Gastroesophageal sphincter (tissue), 4 donors: Measurements from ENCODE around the gene MEGF11. TPM values are rescaled to one million over a fixed set of nuclear protein-coding genes. Genes with fewer than 3 reads are reported as not detected.

Experiments
- ATAC-seq: fragments of 150-250 bp; one replicate; pipeline ENCODE4 v1.9.1; 2016; ENCODE audit warnings: mild to moderate bottlenecking, moderate library complexity
- H3K27ac ChIP-seq, 4 donors: fragments of 200-600 bp; sonication (generic) in 3 of 4; 1 replicate in 3 of 4; 2 replicates in 1 of 4; pipeline ENCODE4 v1.5.1; 2016 to 2019
- H3K27me3 ChIP-seq: fragments of 200-600 bp; sonication (generic); one replicate; pipeline ENCODE4 v1.5.1; 2019
- H3K36me3 ChIP-seq, 2 donors: fragments of 200-600 bp; sonication (generic); one replicate each; pipeline ENCODE4 v1.5.1; 2019; ENCODE audit warnings: control low read depth in 1 of 2
- H3K4me1 ChIP-seq, 3 donors: fragments of 200-600 bp; sonication (generic); 1 replicate in 2 of 3; 2 replicates in 1 of 3; pipeline ENCODE4 v1.5.1; 2016 to 2019; ENCODE audit warnings: control low read depth in 2 of 3
- H3K4me3 ChIP-seq, 2 donors: fragments of 200-600 bp; sonication (generic); one replicate each; pipeline ENCODE4 v1.5.1; 2019; ENCODE audit warnings: mild to moderate bottlenecking in 1 of 2, moderate library complexity in 1 of 2
- H3K9me3 ChIP-seq, 3 donors: fragments of 200-600 bp; sonication (generic); one replicate each; pipeline ENCODE4 v1.5.1; 2017 to 2019; ENCODE audit warnings: control low read depth in 2 of 3
- EP300 ChIP-seq: sonication (generic); formaldehyde crosslinking; IDR thresholded peaks from one replicate; pipeline ENCODE4 v1.6.1; 2017; ENCODE audit warnings: antibody characterized with exemption, mild to moderate bottlenecking
- POLR2A ChIP-seq, 2 donors: fragments of 450-650 bp; IDR thresholded peaks; one replicate each; pipeline ENCODE4 v1.6.1; 2017; ENCODE audit warnings: antibody characterized with exemption in 2 of 2, mild to moderate bottlenecking in 2 of 2, moderate library complexity in 1 of 2
- POLR2AphosphoS5 ChIP-seq: sonication (generic); formaldehyde crosslinking; IDR thresholded peaks from one replicate; pipeline ENCODE4 v1.6.1; 2017; ENCODE audit warnings: antibody characterized with exemption
- WGBS, 2 donors: methylation state at CpG; one replicate each; pipeline ENCODE4 v1.1.5; 2018; ENCODE audit warnings: low coverage in 1 of 2; 5-methylcytosine and 5-hydroxymethylcytosine counted together
- total RNA-seq, 4 donors: library from RNA; depleted of rRNA; stranded (reverse); fragments of >200 nt; gene quantifications; one replicate each; pipeline ENCODE4 v1.1.0, GENCODE V29; 2016
- TF ChIP-seq, protein P1 (sequence below), 4 experiments: fragments of 200-600 bp in 2 of 4; fragments of 450-650 bp in 2 of 4; sonication (generic) in 1 of 4; IDR thresholded peaks; one replicate each; pipeline ENCODE4 v1.5.1; 2017 to 2019; ENCODE audit warnings: antibody characterized with exemption in 4 of 4, mild to moderate bottlenecking in 2 of 4, moderate library complexity in 2 of 4

The MEGF11 gene
- total RNA-seq, 4 donors from 2014 or later: 0.08 TPM; not detected in 3

DNA sequence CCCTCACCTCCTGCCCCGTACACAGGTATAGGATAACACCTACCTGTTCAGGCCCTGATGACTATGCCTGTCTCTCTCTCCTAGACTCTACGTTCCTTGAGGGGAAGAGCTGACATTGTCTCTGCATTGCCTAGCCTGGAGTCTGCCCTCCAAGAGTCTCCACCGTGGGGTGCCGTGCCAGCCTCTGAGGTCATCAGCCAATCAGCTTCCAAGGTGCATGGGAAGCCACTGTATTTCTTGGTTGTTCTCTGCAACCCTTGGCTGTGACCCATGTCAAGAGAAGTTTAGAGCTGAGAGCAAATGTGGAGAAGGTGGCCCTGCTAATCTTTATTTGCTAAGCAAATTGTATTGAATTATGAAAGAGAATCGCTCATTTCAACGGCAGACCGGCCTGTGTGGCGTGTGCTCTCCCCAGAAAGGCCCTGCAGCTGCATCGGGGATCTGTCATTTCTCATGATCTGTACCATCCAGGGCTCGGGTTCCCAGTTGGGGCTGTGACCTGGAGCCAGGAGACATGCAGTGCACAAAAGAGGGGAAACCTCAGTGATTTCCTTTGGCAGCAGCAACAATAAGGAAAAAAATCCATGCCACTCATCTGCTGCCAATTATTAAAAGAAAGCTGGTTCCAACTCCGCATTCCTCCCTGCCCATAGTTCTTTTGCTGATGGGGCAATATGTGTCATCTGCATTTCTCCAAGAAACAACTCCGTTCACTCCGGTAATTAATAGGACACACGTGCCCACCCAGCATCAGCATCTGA, 182.2 kb downstream of the MEGF11 start:
- Histone ChIP-seq H3K4me1 (peaks cover 0 to 10% (median 0%) of the 10 kb centered on the region in 3 donors), H3K9me3 (no peaks in the 10 kb centered on the region), H3K27me3 (no peaks in the 10 kb centered on the region), H3K36me3 (no peaks in the 10 kb centered on the region), H3K27ac (no peak overlapping the region), H3K4me3 (no peak overlapping the region)
- TF ChIP-seq POLR2A (IDR thresholded peaks at IDR 0.05) (no peak), POLR2AphosphoS5 (no peak), EP300 (no peak)
- TF ChIP-seq, protein P1, sequence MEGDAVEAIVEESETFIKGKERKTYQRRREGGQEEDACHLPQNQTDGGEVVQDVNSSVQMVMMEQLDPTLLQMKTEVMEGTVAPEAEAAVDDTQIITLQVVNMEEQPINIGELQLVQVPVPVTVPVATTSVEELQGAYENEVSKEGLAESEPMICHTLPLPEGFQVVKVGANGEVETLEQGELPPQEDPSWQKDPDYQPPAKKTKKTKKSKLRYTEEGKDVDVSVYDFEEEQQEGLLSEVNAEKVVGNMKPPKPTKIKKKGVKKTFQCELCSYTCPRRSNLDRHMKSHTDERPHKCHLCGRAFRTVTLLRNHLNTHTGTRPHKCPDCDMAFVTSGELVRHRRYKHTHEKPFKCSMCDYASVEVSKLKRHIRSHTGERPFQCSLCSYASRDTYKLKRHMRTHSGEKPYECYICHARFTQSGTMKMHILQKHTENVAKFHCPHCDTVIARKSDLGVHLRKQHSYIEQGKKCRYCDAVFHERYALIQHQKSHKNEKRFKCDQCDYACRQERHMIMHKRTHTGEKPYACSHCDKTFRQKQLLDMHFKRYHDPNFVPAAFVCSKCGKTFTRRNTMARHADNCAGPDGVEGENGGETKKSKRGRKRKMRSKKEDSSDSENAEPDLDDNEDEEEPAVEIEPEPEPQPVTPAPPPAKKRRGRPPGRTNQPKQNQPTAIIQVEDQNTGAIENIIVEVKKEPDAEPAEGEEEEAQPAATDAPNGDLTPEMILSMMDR (IDR thresholded peaks at IDR 0.05): no peak
- WGBS, 2 donors: 74 to 86% methylated on average over 4 to 10 of the region's 14 CpGs
- no peak for ATAC-seq

DNA sequence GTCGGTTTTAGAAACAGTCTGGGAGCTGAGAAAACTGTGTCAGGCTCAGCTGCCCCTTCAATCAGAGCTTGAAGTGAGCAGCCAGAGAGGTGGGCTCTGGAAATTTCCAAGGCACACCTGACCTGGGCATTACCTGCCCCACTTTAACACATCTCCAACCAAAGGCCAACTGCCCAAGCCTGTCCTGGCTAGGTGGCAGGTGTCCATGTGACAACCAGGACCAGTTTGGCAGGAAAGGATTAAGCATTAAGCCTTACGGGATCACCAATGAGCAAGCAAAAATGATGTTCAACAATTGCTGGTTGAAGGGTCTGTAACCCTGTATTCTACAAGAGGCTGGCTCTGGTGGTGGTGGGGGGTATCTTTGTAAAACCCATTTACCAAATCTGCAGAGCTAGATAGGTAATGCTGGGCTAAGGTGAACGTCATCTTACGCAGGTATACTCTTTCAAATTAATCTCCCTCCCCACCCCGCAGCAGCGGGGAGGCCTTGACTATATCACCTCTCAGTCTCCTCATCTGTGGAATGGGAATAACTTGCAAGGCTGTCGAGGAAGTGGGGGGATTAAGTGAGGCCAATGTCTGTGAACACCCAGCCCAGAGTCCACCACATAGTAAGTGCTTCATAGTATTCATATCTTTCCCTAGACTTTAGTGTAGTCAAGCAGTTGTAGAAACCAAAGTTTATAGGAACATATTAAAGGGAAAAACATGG, 183.2 kb downstream of the MEGF11 start:
- Histone ChIP-seq H3K4me3 (no peak overlapping the region), H3K4me1 (peaks cover 0 to 10% (median 0%) of the 10 kb centered on the region in 3 donors), H3K36me3 (no peaks in the 10 kb centered on the region), H3K27ac (no peak overlapping the region), H3K9me3 (no peaks in the 10 kb centered on the region), H3K27me3 (no peaks in the 10 kb centered on the region)
- WGBS, 2 donors: 90 to 94% methylated on average over 5 to 6 of the region's 7 CpGs
- TF ChIP-seq POLR2A (IDR thresholded peaks at IDR 0.05) (no peak), EP300 (no peak), POLR2AphosphoS5 (no peak)
- TF ChIP-seq, protein P1 (IDR thresholded peaks at IDR 0.05): no peak
- ATAC-seq: no peak

DNA sequence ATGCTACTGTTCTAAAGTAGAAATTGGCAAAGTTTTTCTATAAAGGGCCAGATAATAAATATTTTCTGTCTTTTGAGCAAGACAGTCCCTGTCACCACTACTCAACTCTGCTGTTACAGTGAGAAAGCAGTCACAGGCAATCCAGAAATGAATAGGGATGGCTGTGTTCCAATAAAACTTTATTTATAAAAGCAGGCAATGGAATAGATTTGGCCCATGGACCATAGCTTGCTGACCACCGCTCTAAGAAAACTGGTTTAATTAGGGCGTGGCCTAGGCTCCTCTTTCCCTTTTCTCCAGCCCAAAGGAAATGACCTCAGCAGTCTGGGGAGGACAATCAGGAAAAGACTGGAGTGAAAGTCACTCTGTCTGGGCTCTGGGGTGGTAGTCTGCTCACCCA, 183.8 kb downstream of the MEGF11 start:
- H3K27me3 ChIP-seq: peaks cover 3% of the 10 kb centered on the region
- WGBS, 2 donors: 52 to 69% methylated on average over 2 of the region's 2 CpGs
- H3K4me3 ChIP-seq: no peak overlapping the region
- no peaks in the 10 kb centered on the region for H3K36me3 ChIP-seq
- no peak for ATAC-seq
- H3K4me1 ChIP-seq: peaks cover 0 to 10% (median 0%) of the 10 kb centered on the region in 3 donors
- H3K27ac ChIP-seq: no peak overlapping the region
- H3K9me3 ChIP-seq: no peaks in the 10 kb centered on the region
- TF ChIP-seq POLR2AphosphoS5: no peak

DNA sequence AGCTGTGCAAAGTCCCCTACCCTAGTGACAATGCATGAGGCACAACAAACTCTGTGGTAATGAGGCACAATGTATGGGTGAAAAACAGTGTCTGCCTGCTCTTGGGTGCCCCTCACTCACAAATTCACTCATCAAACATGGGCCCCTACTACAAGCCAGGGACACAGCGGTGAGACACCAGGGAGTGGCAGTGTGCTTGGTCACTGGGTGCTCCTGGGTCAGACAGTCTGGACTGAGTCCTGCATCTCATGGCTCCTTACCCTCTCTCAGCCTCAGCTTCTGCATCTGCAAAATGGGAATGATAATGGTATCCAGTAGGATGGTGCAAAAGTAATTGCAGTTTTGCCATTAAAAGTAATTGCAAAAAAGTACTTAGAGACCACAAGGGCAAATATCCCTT, 184.7 kb downstream of the MEGF11 start:
- no peak for ATAC-seq
- peaks cover 5% of the 10 kb centered on the region for H3K27me3 ChIP-seq
- no peak overlapping the region for H3K4me3 ChIP-seq
- H3K27ac ChIP-seq: no peak overlapping the region
- H3K9me3 ChIP-seq: no peaks in the 10 kb centered on the region
- H3K36me3 ChIP-seq: no peaks in the 10 kb centered on the region
- no CpG with 5 or more reads among the region's 1 CpG for WGBS, 2 donors
- TF ChIP-seq, protein P1 (IDR thresholded peaks at IDR 0.05): no peak
- TF ChIP-seq EP300: no peak
- no peak for TF ChIP-seq POLR2A (IDR thresholded peaks at IDR 0.05)
- no peak for TF ChIP-seq POLR2AphosphoS5
- peaks cover 0 to 10% (median 0%) of the 10 kb centered on the region in 3 donors for H3K4me1 ChIP-seq

DNA sequence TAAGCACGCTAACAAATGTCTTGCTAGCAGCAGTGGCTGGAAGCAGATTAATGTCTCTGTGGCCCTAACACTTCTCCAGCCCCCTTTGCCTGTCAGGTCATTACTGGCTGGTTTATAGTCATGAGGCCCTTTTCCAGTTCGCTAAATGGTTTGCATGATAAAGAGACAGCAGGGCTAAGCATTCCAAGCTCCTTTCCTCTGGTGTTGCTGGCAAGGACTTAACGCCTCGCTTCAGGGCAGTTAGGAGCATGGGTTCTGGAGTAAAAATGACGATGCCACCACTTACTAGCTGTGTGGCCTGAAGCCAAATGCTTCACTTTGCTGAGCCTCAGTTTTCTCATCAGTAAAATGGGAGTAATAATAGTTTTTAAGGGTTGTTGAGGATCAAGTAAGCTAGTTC, 185.9 kb downstream of the MEGF11 start:
- no peak overlapping the region for H3K27ac ChIP-seq
- no peak overlapping the region for H3K4me3 ChIP-seq
- H3K9me3 ChIP-seq: peaks cover 0 to under 1% (median 0%) of the 10 kb centered on the region in 3 donors
- peaks cover 0 to 4% (median 0%) of the 10 kb centered on the region in 3 donors for H3K4me1 ChIP-seq
- no peak for ATAC-seq
- TF ChIP-seq, protein P1 (IDR thresholded peaks at IDR 0.05): no peak
- TF ChIP-seq EP300 (no peak), POLR2AphosphoS5 (no peak), POLR2A (IDR thresholded peaks at IDR 0.05) (no peak)
- H3K36me3 ChIP-seq: no peaks in the 10 kb centered on the region
- 74% methylated on average over 5 of the region's 5 CpGs for WGBS, 2 donors
- peaks cover 5% of the 10 kb centered on the region for H3K27me3 ChIP-seq
